ENCODE measurements around the gene GCG.

Gene GCG

DNA sequence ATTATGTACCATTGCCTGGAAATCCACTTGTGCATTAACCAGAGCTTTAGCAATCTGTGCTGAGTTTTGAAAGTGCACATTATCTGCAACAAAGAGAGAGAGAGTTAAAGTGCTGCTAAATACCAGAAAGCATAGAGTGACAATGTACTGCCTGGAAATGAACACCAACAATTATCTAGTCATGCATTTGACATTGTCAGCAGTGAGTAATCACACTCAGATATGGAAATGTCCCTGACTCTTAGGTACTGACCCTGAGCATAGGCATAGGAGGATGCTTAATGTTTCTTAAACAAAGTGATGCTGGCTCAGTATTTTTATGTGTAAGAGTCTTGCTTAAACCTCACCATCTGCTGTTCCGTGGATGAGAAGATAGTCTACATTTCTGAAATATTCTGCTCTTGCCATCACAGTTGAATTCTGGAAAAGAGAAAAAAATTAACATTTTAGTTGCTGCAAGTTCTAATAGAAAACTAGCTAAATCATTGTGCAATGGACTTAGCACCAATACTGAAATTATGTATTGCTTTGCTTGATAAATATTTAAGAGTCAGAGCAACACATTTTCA, 20.8 kb upstream of the GCG start:
- no peak for DNase-seq (ENCODE audit: low read depth)
- H3K4me3 ChIP-seq (ENCODE audit: low read length), result no peak overlapping the region
- TF ChIP-seq, protein P1, sequence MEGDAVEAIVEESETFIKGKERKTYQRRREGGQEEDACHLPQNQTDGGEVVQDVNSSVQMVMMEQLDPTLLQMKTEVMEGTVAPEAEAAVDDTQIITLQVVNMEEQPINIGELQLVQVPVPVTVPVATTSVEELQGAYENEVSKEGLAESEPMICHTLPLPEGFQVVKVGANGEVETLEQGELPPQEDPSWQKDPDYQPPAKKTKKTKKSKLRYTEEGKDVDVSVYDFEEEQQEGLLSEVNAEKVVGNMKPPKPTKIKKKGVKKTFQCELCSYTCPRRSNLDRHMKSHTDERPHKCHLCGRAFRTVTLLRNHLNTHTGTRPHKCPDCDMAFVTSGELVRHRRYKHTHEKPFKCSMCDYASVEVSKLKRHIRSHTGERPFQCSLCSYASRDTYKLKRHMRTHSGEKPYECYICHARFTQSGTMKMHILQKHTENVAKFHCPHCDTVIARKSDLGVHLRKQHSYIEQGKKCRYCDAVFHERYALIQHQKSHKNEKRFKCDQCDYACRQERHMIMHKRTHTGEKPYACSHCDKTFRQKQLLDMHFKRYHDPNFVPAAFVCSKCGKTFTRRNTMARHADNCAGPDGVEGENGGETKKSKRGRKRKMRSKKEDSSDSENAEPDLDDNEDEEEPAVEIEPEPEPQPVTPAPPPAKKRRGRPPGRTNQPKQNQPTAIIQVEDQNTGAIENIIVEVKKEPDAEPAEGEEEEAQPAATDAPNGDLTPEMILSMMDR (conservative IDR thresholded peaks at IDR 0.05; ENCODE audit: low read length), result no peak

DNA sequence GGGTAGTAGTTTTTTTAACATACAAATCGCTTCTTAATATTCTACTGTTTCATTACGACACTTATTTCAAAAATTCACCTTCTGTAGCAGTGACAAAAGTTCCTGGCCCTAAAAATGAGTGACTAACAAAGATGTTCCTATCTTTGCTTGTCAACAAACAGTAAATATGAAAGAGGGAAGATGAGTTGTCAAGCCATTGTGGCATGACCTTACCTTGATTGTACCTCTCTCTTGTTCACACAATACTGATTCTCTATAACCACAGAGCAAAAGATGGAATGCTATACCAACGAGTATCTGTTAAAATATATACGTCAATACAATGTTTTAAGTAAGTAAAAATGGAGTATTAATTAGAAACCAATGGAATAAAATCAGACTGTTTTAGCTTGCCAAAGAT, 14.7 kb upstream of the GCG start:
- DNase-seq (ENCODE audit: low read depth), result no peak
- TF ChIP-seq, protein P1 (conservative IDR thresholded peaks at IDR 0.05; ENCODE audit: low read length), result no peak
- H3K4me3 ChIP-seq (ENCODE audit: low read length), result no peak overlapping the region

DNA sequence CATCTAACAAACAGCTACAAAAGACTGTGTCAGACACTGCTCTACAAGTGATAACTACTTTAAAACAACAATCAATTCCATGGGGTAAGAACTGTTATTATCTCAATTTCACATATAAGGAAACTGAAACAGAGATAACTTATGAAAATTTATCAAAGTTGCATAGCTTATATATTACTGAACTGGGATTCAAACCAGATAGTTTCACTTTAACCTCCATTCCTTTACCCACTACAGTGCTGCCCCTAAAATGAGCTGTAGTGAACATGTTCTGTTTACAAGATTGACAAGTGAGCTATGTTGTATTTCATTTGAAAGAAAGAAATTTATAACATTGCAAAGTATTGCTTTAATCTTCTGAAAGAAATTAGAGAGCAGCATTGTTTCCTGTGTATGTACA, 14.1 kb upstream of the GCG start:
- TF ChIP-seq, protein P1 (conservative IDR thresholded peaks at IDR 0.05; ENCODE audit: low read length), result no peak
- DNase-seq (ENCODE audit: low read depth), result no peak
- no peak overlapping the region for H3K4me3 ChIP-seq (ENCODE audit: low read length)

DNA sequence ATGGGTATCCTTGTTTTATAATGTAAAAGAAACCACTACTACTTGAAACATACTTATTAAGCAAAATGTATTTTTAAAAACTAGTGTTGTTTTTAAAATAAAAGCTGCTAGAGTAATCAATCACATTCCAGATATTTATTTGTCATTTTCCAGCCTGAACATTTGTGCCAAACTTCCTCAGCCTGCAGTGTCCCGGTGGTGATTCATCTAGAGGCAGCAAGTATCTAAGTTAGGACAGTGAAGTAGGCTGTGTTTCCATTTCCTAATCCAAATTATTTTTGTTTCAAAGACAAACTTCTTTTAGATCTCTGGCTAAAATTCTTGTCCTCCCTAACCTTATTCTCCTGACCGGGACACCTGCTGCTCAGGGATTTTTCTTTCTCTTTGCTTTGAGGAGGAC, 12.8 kb upstream of the GCG start:
- DNase-seq (ENCODE audit: low read depth), result peak; percentile 30
- TF ChIP-seq, protein P1 (conservative IDR thresholded peaks at IDR 0.05; ENCODE audit: low read length), result no peak
- H3K4me3 ChIP-seq (ENCODE audit: low read length), result no peak overlapping the region

DNA sequence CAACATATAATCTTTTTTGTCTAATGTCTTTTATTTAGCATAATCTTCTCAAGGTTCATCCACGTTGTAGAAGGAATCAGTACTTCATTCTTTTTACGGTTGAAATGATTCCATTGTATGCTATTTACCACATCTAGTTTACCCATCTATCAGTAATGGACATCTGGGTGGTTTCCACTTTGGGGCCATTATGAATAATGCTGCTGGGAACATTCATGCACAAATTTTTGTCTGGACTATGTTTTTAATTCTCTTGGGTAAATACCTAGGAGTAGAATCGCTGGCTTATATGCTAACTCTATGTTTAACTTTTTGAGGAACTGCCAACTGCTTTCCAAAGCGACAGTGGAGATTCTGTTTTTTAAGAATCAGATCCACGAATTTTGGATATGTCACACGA, 7.4 kb upstream of the GCG start:
- TF ChIP-seq, protein P1 (conservative IDR thresholded peaks at IDR 0.05; ENCODE audit: low read length), result no peak
- no peak overlapping the region for H3K4me3 ChIP-seq (ENCODE audit: low read length)
- no peak for DNase-seq (ENCODE audit: low read depth)

DNA sequence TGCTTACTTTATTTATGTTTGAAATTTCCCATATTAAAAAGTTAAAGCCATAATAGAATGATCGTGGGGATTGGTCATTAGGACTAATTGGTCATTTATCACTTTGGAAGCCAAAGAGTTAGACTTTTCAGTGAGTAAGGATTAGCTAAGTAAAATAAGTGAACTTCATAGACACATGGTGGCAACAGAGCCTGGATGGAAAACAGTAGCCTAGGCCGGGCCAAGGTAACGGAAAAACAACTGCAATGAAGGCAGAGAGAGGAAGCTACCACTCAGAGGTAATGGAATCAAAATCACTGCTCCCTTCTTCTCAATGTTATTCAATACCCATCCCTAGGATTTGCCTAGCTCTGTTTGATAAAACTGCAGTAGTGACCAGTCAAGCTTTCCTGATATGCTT, 4.1 kb upstream of the GCG start:
- no peak overlapping the region for H3K4me3 ChIP-seq (ENCODE audit: low read length)
- TF ChIP-seq, protein P1 (conservative IDR thresholded peaks at IDR 0.05; ENCODE audit: low read length), result no peak
- no peak for DNase-seq (ENCODE audit: low read depth)

DNA sequence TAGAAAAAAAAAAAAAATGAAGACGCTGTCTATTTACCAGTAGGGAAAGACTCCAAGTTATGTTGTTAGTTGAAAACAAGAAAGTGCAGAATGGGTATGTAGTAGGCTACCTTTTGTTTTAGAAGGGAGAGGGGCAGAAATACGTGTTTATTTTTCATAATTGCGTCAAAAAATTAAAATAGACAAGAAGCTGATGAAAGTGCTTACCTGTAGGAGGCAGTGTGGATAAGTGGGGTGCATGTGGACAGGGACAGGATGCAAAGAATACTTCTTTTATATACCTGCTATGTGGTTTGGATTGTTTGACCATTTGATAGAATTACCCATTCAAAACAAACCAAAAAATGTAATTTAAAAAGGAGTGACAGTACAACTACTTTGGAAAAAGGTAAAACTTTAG, 3.0 kb upstream of the GCG start:
- no peak overlapping the region for H3K4me3 ChIP-seq (ENCODE audit: low read length)
- DNase-seq (ENCODE audit: low read depth), result no peak
- TF ChIP-seq, protein P1 (conservative IDR thresholded peaks at IDR 0.05; ENCODE audit: low read length), result no peak

Data from AG10803 (cell line).